GM15510 (cell line): Measurements from ENCODE around the gene LRRC18.

Source experiments
- POLR2A ChIP-seq: IDR thresholded peaks from 3 replicates; pipeline ENCODE4 v1.6.1; 2011; ENCODE audit warnings: borderline replicate concordance; ENCODE audit not compliant: insufficient read length; ENCODE audit errors: extremely low read depth

The LRRC18 gene

GRCh38 chr10:48957361-48958151, 17.9 kb upstream of the LRRC18 start:
- no peak for TF ChIP-seq POLR2A

GRCh38 chr10:48951707-48952106, 12.1 kb upstream of the LRRC18 start:
- no peak for TF ChIP-seq POLR2A

GRCh38 chr10:48948470-48949037, 8.9 kb upstream of the LRRC18 start:
- no peak for TF ChIP-seq POLR2A

GRCh38 chr10:48947690-48948469, 8.2 kb upstream of the LRRC18 start:
- no peak for TF ChIP-seq POLR2A

- no peak for TF ChIP-seq POLR2A
Measured at GRCh38 chr10:48946891-48947500, 7.4 kb upstream of the LRRC18 start.

GRCh38 chr10:48946332-48946731, 6.7 kb upstream of the LRRC18 start:
- TF ChIP-seq POLR2A, result no peak

- TF ChIP-seq POLR2A, result no peak
Measured at GRCh38 chr10:48945441-48946130, 5.9 kb upstream of the LRRC18 start.

- no peak for TF ChIP-seq POLR2A
Measured at GRCh38 chr10:48944171-48944570, 4.5 kb upstream of the LRRC18 start.

- no peak for TF ChIP-seq POLR2A
Measured at GRCh38 chr10:48943096-48943495, 3.5 kb upstream of the LRRC18 start.

GRCh38 chr10:48941427-48942075, 1.9 kb upstream of the LRRC18 start:
- TF ChIP-seq POLR2A, result no peak

- TF ChIP-seq POLR2A, result no peak
Measured at GRCh38 chr10:48940958-48941357, 1.3 kb upstream of the LRRC18 start.

- TF ChIP-seq POLR2A, result no peak
Measured at GRCh38 chr10:48940372-48940771, 732 bp upstream of the LRRC18 start.

GRCh38 chr10:48938990-48939536, 577 bp downstream of the LRRC18 start:
- no peak for TF ChIP-seq POLR2A

- TF ChIP-seq POLR2A, result no peak
Measured at GRCh38 chr10:48938281-48938680, 1.4 kb downstream of the LRRC18 start.
